Ovary (tissue), 9 donors: ENCODE measurements around the gene UBN2. TPM values are rescaled to one million over a fixed set of nuclear protein-coding genes. Genes with fewer than 3 reads are reported as not detected.

Experiments
- DNase-seq, 5 donors: peaks; one replicate each; pipeline ENCODE4 v3.0.0-alpha.2; 2019 to 2020
- H3K27ac ChIP-seq, 2 donors: fragments of 200-600 bp; one replicate each; pipeline versions ENCODE4 v1.5.1 to v1.8.0; 2019 to 2022
- H3K27me3 ChIP-seq: fragments of 200-600 bp; one replicate; pipeline ENCODE4 v1.8.0; 2022
- H3K36me3 ChIP-seq: fragments of 200-600 bp; sonication (generic); one replicate; pipeline ENCODE4 v1.5.1; 2019
- H3K4me1 ChIP-seq: one replicate; pipeline ENCODE4 v1.8.1; 2013; ENCODE audit warnings: mild to moderate bottlenecking, moderate library complexity; ENCODE audit not compliant: insufficient read depth
- H3K4me3 ChIP-seq: fragments of 200-600 bp; sonication (generic); one replicate; pipeline ENCODE4 v1.5.1; 2017
- H3K9me3 ChIP-seq, 2 donors: fragments of 200-600 bp in 1 of 2; sonication (generic) in 1 of 2; one replicate each; pipeline versions ENCODE4 v1.5.1 to v1.8.1; 2013 to 2019; ENCODE audit warnings: mild to moderate bottlenecking in 1 of 2, moderate library complexity in 1 of 2
- CTCF ChIP-seq, 3 donors: fragments of 450-650 bp in 2 of 3; fragments of 200-600 bp in 1 of 3; IDR thresholded peaks; one replicate each; pipeline versions ENCODE4 v1.5.1 to v1.8.0; 2016 to 2022; ENCODE audit warnings: antibody characterized with exemption in 3 of 3, mild to moderate bottlenecking in 1 of 3
- EP300 ChIP-seq: sonication (generic); formaldehyde crosslinking; IDR thresholded peaks from one replicate; pipeline ENCODE4 v1.6.1; 2017; ENCODE audit warnings: antibody characterized with exemption
- POLR2A ChIP-seq: fragments of 450-650 bp; IDR thresholded peaks from one replicate; pipeline ENCODE4 v1.6.1; 2017; ENCODE audit warnings: antibody characterized with exemption, mild to moderate bottlenecking, moderate library complexity
- WGBS, 3 donors: extraction: QIAGEN DNeasy Blood & Tissue Kit in 1 of 3; methylation state at CpG; one replicate each; pipeline versions ENCODE4 v1.1.5 to v1.1.7; 2013 to 2017; 5-methylcytosine and 5-hydroxymethylcytosine counted together
- intact Hi-C, 4 donors: fragments of 100-400 bp; cut with DNase I; formaldehyde crosslinking; loops; one replicate each; pipeline versions ENCODE4 v1.11.0 to v1.15.1; 2022 to 2023
- polyA plus RNA-seq, 2 donors: library from polyadenylated mRNA; stranded (reverse); fragments of 200-250 nt in 1 of 2; fragments of 350-450 nt in 1 of 2; fragmentation: Illumina TruSeq in 1 of 2; extraction: RNeasy Lipid Tissue Mini Kit (QIAGEN cat#74804) in 1 of 2; gene quantifications; one replicate each; pipeline ENCODE4 v1.2.3, GENCODE V29; 2013 to 2014
- total RNA-seq, 7 donors: library from RNA; depleted of rRNA in 2 of 7; stranded (reverse); fragments of >200 nt in 2 of 7; fragmentation: NEBNext Ultra II Directional in 3 of 7; extraction: Animal tissue kit (Norgen Biotek cat#: 25700) in 3 of 7; gene quantifications; one replicate each; pipeline versions ENCODE4 v1.1.0 to v1.2.4, GENCODE V29; 2016 to 2023
- donor health status: DM: no; HTN: no; CAD: no; lungs with moderate emphysema.
- donor health status: DM: no; HTN: no; CAD: no.
- donor health status: Bipolar disorder and iron deficiency.
- donor health status: DM: yes; HTN: yes; CAD: no.
- donor health status: DM: no; HTN: no; CAD: no.
- donor health status: DM: yes; HTN: yes; CAD: no.

Gene UBN2
- total and polyA plus RNA-seq, 9 donors: 3.3 to 28.8 (median 17.5) TPM

GRCh38 chr7:139230484-139230773, 608 bp upstream of the UBN2 start:
- Histone ChIP-seq H3K27ac (no peak overlapping the region), H3K9me3 (no peaks in the 10 kb centered on the region), H3K27me3 (no peaks in the 10 kb centered on the region), H3K4me1 (no peaks in the 10 kb centered on the region), H3K4me3 (peak overlapping the region; percentile 90), H3K36me3 (no peaks in the 10 kb centered on the region)
- intact Hi-C loops: no loop called here
- no peak for TF ChIP-seq POLR2A
- no peak for TF ChIP-seq EP300
- TF ChIP-seq CTCF (IDR thresholded peaks at IDR 0.05): no peak
- WGBS, 3 donors: 1 to 2% (median 1%) methylated on average over 12 of the region's 12 CpGs
- no peak for DNase-seq

DNA sequence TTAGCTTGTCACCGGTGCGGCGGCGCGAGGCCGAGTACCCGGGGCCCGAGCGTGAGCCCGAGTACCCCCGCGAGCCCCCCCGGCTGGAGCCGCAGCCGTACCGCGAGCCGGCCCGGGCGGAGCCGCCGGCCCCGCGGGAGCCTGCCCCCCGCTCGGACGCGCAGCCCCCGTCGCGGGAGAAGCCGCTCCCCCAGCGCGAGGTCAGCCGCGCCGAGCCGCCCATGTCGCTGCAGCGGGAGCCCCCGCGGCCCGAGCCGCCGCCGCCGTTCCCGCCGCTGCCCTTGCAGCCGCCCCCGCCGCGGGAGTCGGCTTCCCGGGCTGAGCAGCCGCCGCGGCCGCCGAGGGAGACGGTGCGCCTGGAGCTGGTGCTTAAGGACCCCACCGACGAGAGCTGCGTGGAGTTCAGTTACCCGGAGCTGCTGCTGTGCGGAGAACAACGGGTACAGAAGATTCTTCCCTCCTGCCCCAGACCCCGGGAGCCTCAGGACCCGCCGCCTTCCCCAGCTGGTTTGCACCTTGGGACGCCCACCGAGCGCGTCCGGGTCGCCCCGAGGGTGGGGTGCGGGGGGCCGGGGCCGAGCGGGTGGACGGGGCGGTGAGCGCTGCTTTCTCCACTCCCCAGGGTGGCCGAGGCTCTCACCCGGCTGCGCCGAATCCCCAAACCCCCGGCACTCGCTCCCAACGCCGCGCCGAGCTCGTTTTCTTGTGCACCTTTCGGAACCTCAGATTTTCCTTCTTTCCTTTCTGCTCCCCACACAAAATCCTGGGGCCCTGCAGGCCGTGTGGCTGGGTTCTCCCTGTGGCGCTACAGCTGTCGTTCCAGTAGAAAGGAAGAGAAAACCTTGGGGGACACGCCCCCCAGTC, 708 bp downstream of the UBN2 start:
- intact Hi-C loops: no loop called here
- no peak for TF ChIP-seq EP300
- TF ChIP-seq POLR2A: no peak
- no peak for TF ChIP-seq CTCF (IDR thresholded peaks at IDR 0.05)
- peak; percentile 19 to 55 (median 42) for DNase-seq

GRCh38 chr7:139232377-139232717, 1.3 kb downstream of the UBN2 start:
- peak overlapping the region; percentile 95 to 98 for H3K27ac ChIP-seq
- H3K27me3 ChIP-seq: no peaks in the 10 kb centered on the region
- H3K4me1 ChIP-seq: no peaks in the 10 kb centered on the region
- TF ChIP-seq CTCF (IDR thresholded peaks at IDR 0.05) (no peak), POLR2A (no peak), EP300 (no peak)
- no peaks in the 10 kb centered on the region for H3K9me3 ChIP-seq
- 1 to 3% (median 1%) methylated on average over 8 of the region's 8 CpGs for WGBS, 3 donors
- H3K36me3 ChIP-seq: no peaks in the 10 kb centered on the region
- peak overlapping the region; percentile 90 for H3K4me3 ChIP-seq
- no peak for DNase-seq
- intact Hi-C loops: no loop called here

More for the DNA sequence above, 708 bp downstream of the UBN2 start:
- no peaks in the 10 kb centered on the region for H3K27me3 ChIP-seq
- H3K9me3 ChIP-seq: no peaks in the 10 kb centered on the region
- no peaks in the 10 kb centered on the region for H3K36me3 ChIP-seq
- H3K4me1 ChIP-seq: no peaks in the 10 kb centered on the region
- H3K4me3 ChIP-seq: peak overlapping the region; percentile 90
- H3K27ac ChIP-seq: peak overlapping the region; percentile 95 to 98
- WGBS, 3 donors: 0 to 1% (median 0%) methylated on average over 76 to 101 of the region's 101 CpGs

DNA sequence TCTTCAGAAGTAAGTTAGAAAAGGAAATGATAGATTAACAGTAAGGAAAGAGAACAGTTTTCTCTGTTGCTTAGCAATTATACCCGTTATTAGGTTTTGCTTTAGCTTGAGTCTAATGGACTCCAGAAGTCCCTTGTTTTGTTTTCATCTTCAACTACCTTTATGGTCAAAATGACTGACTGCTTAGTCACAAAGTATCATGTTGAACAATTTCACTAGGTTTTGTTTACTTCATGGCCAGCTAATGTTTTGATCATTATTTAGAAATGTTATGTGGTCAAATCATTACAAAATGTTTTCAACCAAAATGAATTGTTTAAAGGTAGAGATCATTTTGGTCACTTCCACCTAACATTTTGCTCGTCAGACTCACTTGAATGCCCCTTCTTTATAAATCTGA, 1.9 kb downstream of the UBN2 start:
- H3K4me1 ChIP-seq: no peaks in the 10 kb centered on the region
- no peak for DNase-seq
- whole genome bisulfite sequencing, 3 donors: 33 to 36% (median 34%) methylated on average over 2 of the region's 2 CpGs
- H3K9me3 ChIP-seq: no peaks in the 10 kb centered on the region
- no peak for TF ChIP-seq CTCF (IDR thresholded peaks at IDR 0.05)
- no peak for TF ChIP-seq EP300
- TF ChIP-seq POLR2A: no peak
- intact Hi-C loops: no loop called here
- no peak overlapping the region for H3K27ac ChIP-seq
- H3K4me3 ChIP-seq: no peak overlapping the region
- no peaks in the 10 kb centered on the region for H3K27me3 ChIP-seq
- no peaks in the 10 kb centered on the region for H3K36me3 ChIP-seq
